SK-N-SH (cell line): ENCODE data around the gene TSHZ3. TPM values are rescaled to one million over a fixed set of nuclear protein-coding genes. Genes with fewer than 3 reads are reported as not detected.

ENCODE experiments used
- CTCF ChIA-PET: fragments of 300-600, 350-600 bp; formaldehyde crosslinking; extraction: SDS; loops from one replicate; lab custom pipeline; 2021; lab: Yijun Ruan, JAX
- POLR2A ChIA-PET: fragments of 350-600 bp; sonication (Branson Sonifier 250); formaldehyde crosslinking; extraction: SDS; loops from one replicate; lab custom pipeline; 2020; ENCODE audit warnings: antibody characterized with exemption, inconsistent platforms; lab: Yijun Ruan, JAX
- DNase-seq: peaks from one replicate; pipeline ENCODE4 v3.0.0; 2012
- H2AFZ ChIP-seq: fragments of 200-600 bp; sonication (generic); 2 replicates; pipeline ENCODE4 v1.8.1; 2016; ENCODE audit warnings: antibody characterized with exemption, mild to moderate bottlenecking, low read depth
- H3F3A ChIP-seq: fragments of 200-600 bp; sonication (generic); replicated peaks from 2 replicates; pipeline ENCODE3; 2016; ENCODE audit warnings: antibody characterized with exemption, mild to moderate bottlenecking; ENCODE audit not compliant: insufficient read depth
- H3K27ac ChIP-seq, 2 experiments: fragments of 200-500 bp in 1 of 2; fragments of 200-600 bp in 1 of 2; sonication (Bioruptor generic) in 1 of 2; sonication (generic), shearing (Covaris generic) in 1 of 2; 2 replicates each; pipeline versions ENCODE4 v1.5.1 to v1.6.1; 2014 to 2016; ENCODE audit warnings: low read depth in 2 of 2, inconsistent platforms in 1 of 2, low read length in 1 of 2, mild to moderate bottlenecking in 1 of 2, mixed read lengths in 1 of 2
- H3K27me3 ChIP-seq: fragments of 200-600 bp; sonication (generic), shearing (Covaris generic); 2 replicates; pipeline ENCODE4 v1.6.1; 2016; ENCODE audit warnings: mixed run types; ENCODE audit not compliant: insufficient read depth
- H3K36me3 ChIP-seq, 2 experiments: fragments of 200-500 bp in 1 of 2; fragments of 200-600 bp in 1 of 2; sonication (Bioruptor generic) in 1 of 2; sonication (generic) in 1 of 2; replicated peaks in 1 of 2; 2 replicates each; pipeline versions ENCODE3 to v1.5.1; 2014 to 2016; ENCODE audit warnings: low read length in 1 of 2, mild to moderate bottlenecking in 1 of 2; ENCODE audit not compliant: insufficient read depth in 2 of 2, control insufficient read depth in 1 of 2
- H3K4me1 ChIP-seq, 2 experiments: fragments of 200-500 bp in 1 of 2; fragments of 200-600 bp in 1 of 2; sonication (Bioruptor generic) in 1 of 2; sonication (generic), shearing (Covaris generic) in 1 of 2; 2 replicates each; pipeline versions ENCODE4 v1.5.1 to v1.6.1; 2014 to 2016; ENCODE audit warnings: low read depth in 1 of 2, low read length in 1 of 2, mixed run types in 1 of 2; ENCODE audit not compliant: insufficient read depth in 2 of 2, control insufficient read depth in 1 of 2
- H3K4me2 ChIP-seq: fragments of 200-600 bp; sonication (generic), shearing (Covaris generic); 2 replicates; pipeline ENCODE4 v1.6.1; 2017; ENCODE audit warnings: mixed run types
- H3K4me3 ChIP-seq, 2 experiments: fragments of 200-500 bp in 1 of 2; fragments of 200-600 bp in 1 of 2; sonication (Bioruptor generic) in 1 of 2; sonication (generic), shearing (Covaris generic) in 1 of 2; 2 replicates each; pipeline versions ENCODE4 v1.5.1 to v1.8.1; 2014 to 2016; ENCODE audit warnings: low read depth in 2 of 2, inconsistent platforms in 1 of 2, low read length in 1 of 2, mild to moderate bottlenecking in 1 of 2, mixed read lengths in 1 of 2, moderate library complexity in 1 of 2
- H3K79me2 ChIP-seq: fragments of 200-600 bp; sonication (generic); 2 replicates; pipeline ENCODE4 v1.8.1; 2017; ENCODE audit warnings: mild to moderate bottlenecking; ENCODE audit not compliant: insufficient read depth
- H3K9ac ChIP-seq: fragments of 200-600 bp; sonication (generic); 2 replicates; pipeline ENCODE4 v1.6.1; 2017; ENCODE audit warnings: mixed run types
- H3K9me2 ChIP-seq: fragments of 200-600 bp; sonication (generic); 2 replicates; pipeline ENCODE4 v1.6.1; 2017; ENCODE audit warnings: mixed run types
- H3K9me3 ChIP-seq: fragments of 200-600 bp; sonication (generic); 2 replicates; pipeline ENCODE4 v1.6.1; 2017; ENCODE audit warnings: mixed run types, mild to moderate bottlenecking, moderate library complexity
- H4K20me1 ChIP-seq: fragments of 200-600 bp; sonication (generic); 2 replicates; pipeline ENCODE4 v1.6.1; 2017; ENCODE audit warnings: mild to moderate bottlenecking, mixed run types; ENCODE audit not compliant: insufficient read depth
- EP300 ChIP-seq, 2 experiments: IDR thresholded peaks; 2 replicates each; pipeline versions ENCODE4 v1.4.0 to v1.6.1; 2012; ENCODE audit warnings: borderline replicate concordance in 1 of 2, low read depth in 1 of 2, low read length in 1 of 2
- GATA2 ChIP-seq: sonication (generic); formaldehyde crosslinking; IDR thresholded peaks from 2 replicates; pipeline ENCODE4 v1.5.0; 2020; ENCODE audit warnings: mild to moderate bottlenecking, missing genetic modification reagents
- NFIC ChIP-seq: IDR thresholded peaks from 2 replicates; pipeline ENCODE4 v1.4.0; 2012; ENCODE audit warnings: borderline replicate concordance
- POLR2AphosphoS5 ChIP-seq: IDR thresholded peaks from 2 replicates; pipeline ENCODE4 v1.6.1; 2012; ENCODE audit warnings: low read depth, low read length
- RAD21 ChIP-seq: IDR thresholded peaks from 2 replicates; pipeline ENCODE4 v1.6.1; 2012; ENCODE audit warnings: mild to moderate bottlenecking, low read length
- RCOR1 ChIP-seq: fragments of 150-350 bp; IDR thresholded peaks from 2 replicates; pipeline ENCODE4 v1.6.1; 2017; ENCODE audit warnings: antibody characterized with exemption, low read length
- RFX5 ChIP-seq: IDR thresholded peaks from 2 replicates; pipeline ENCODE4 v1.6.1; 2012; ENCODE audit warnings: mild to moderate bottlenecking, improper control_type of control experiment, low read length
- RXRA ChIP-seq: IDR thresholded peaks from 2 replicates; pipeline ENCODE4 v1.4.0; 2012; ENCODE audit warnings: low read depth, mild to moderate bottlenecking, borderline replicate concordance
- SMC3 ChIP-seq: IDR thresholded peaks from 2 replicates; pipeline ENCODE4 v1.6.1; 2012; ENCODE audit warnings: low read depth, low read length, improper control_type of control experiment
- YY1 ChIP-seq: IDR thresholded peaks from 2 replicates; pipeline ENCODE4 v1.4.0; 2012; ENCODE audit warnings: low read depth, mild to moderate bottlenecking
- ZBTB33 ChIP-seq: IDR thresholded peaks from 2 replicates; pipeline ENCODE4 v1.4.0; 2012; ENCODE audit warnings: low read depth, borderline replicate concordance
- WGBS: methylation state at CpG from one replicate; pipeline ENCODE4 v1.1.6; 2017; ENCODE audit warnings: low lambda C conversion rate; 5-methylcytosine and 5-hydroxymethylcytosine counted together
- polyA plus RNA-seq, 3 experiments: library from polyadenylated mRNA; depleted of rRNA; stranded (reverse); fragments of >200 nt; gene quantifications; 2 replicates each; pipeline ENCODE4 v1.2.3, GENCODE V29; 2012
- TF ChIP-seq, protein P1 (sequence below): IDR thresholded peaks from 2 replicates; pipeline ENCODE4; 2012
- TF ChIP-seq, protein P2 (sequence below): IDR thresholded peaks from 2 replicates; pipeline ENCODE4 v1.4.0; 2012; ENCODE audit warnings: low read depth
- TF ChIP-seq, protein P3 (sequence below): IDR thresholded peaks from 2 replicates; pipeline ENCODE4 v1.6.1; 2012; ENCODE audit warnings: mild to moderate bottlenecking, low read depth, low read length, moderate library complexity
- TF ChIP-seq, protein P4 (sequence below): fragments of 150-350 bp; IDR thresholded peaks from 2 replicates; pipeline ENCODE4 v1.6.1; 2016; ENCODE audit warnings: mild to moderate bottlenecking, low read depth, low read length

The TSHZ3 gene
- polyA plus RNA-seq, 1 of the 3 experiments (the other 2 are of a cell fraction) = 3.3 TPM

DNA sequence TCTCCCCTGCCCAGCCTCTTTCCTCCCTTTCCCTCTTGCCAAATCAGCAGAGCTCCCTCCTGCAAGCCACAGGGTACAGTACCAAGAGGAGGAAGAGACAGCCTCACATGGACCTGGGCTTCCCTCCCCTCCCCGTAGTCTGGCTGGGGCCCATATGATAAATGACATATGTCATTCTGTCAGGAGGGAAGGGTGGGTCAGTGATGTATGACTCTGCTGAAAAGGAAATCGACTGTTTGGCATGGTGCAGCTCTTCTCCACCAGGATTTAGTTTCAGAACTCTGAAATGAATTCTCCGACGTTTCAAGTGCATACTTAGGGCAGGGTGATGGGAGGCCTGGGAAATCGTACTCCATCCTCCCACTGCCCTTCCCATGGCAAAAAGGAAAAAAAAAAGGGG lies 9.8 kb downstream of the TSHZ3 start:
- Histone ChIP-seq H3K4me2 (peak overlapping the region; percentile 60; the same call in 1 of the 2 replicates), H3K9me2 (no peaks in the 10 kb centered on the region), H3K4me3 (no peak overlapping the region), H3F3A (peaks cover 4% of the 10 kb centered on the region), H3K9me3 (no peaks in the 10 kb centered on the region), H3K27me3 (no peaks in the 10 kb centered on the region), H3K36me3 (peaks cover 4 to 5% of the 10 kb centered on the region in 2 experiments), H3K4me1 (peaks cover 50 to 65% of the 10 kb centered on the region in 2 experiments), H3K27ac (peak overlapping the region; percentile 41 to 98; a peak in 3 of 4 replicates), H3K9ac (no peak overlapping the region), H2AFZ (no peak overlapping the region), H4K20me1 (peaks cover 26% of the 10 kb centered on the region), H3K79me2 (peaks cover 68% of the 10 kb centered on the region)
- TF ChIP-seq GATA2 (CRISPR knock-in tag) (no peak), RXRA (no peak), POLR2AphosphoS5 (no peak; the same call in 1 of the 2 replicates), RCOR1 (no peak), NFIC (no peak), ZBTB33 (no peak), RFX5 (no peak), EP300 (IDR thresholded peaks at IDR 0.05; ENCODE audit: borderline replicate concordance in 1 of 2, low read depth in 1 of 2, low read length in 1 of 2) (peak in 1 of 2 experiments; percentile 77; a peak in 2 of 4 replicates), YY1 (no peak), RAD21 (0 out of 2 replicates have a peak, but pooled peaks have one; percentile 1)
- TF ChIP-seq, protein P1, sequence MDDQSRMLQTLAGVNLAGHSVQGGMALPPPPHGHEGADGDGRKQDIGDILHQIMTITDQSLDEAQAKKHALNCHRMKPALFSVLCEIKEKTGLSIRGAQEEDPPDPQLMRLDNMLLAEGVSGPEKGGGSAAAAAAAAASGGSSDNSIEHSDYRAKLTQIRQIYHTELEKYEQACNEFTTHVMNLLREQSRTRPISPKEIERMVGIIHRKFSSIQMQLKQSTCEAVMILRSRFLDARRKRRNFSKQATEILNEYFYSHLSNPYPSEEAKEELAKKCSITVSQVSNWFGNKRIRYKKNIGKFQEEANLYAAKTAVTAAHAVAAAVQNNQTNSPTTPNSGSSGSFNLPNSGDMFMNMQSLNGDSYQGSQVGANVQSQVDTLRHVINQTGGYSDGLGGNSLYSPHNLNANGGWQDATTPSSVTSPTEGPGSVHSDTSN = peak; percentile 88
- peak; percentile 47 for DNase-seq
- ChIA-PET CTCF (interaction anchor here (0.6 to 2.5 kb wide), 9 partner anchors 11 to 885 kb away, joined by 3 to 17 read pairs (median 8); no protein-coding TSS in a partner anchor), POLR2A (interaction anchor here (0.8 to 3.6 kb wide), 6 partner anchors 11 to 620 kb away, joined by 3 to 14 read pairs (median 6); partner anchors contain the start of gene TSHZ3)
- 28% methylated on average over 5 of the region's 5 CpGs for WGBS

GRCh38 chr19:31338069-31338776 lies 11.0 kb downstream of the TSHZ3 start:
- Histone ChIP-seq H3K4me1 (peaks cover 42 to 67% of the 10 kb centered on the region in 2 experiments), H3K27ac (peak overlapping the region in 1 of 2 experiments; percentile 98; a peak in 2 of 4 replicates), H3F3A (peaks cover 4% of the 10 kb centered on the region), H3K27me3 (no peaks in the 10 kb centered on the region), H3K9me2 (no peaks in the 10 kb centered on the region), H2AFZ (no peak overlapping the region), H3K79me2 (peaks cover 69% of the 10 kb centered on the region), H3K9me3 (no peaks in the 10 kb centered on the region), H3K4me3 (no peak overlapping the region; a peak in 1 of 4 replicates), H4K20me1 (peaks cover 27% of the 10 kb centered on the region), H3K9ac (no peak overlapping the region), H3K4me2 (no peak overlapping the region), H3K36me3 (peaks cover 4 to 5% of the 10 kb centered on the region in 2 experiments)
- ChIA-PET POLR2A (interaction anchor here (0.7 to 3.6 kb wide), 8 partner anchors 9 to 655 kb away, joined by 3 to 12 read pairs (median 4); no protein-coding TSS in a partner anchor), CTCF (interaction anchor here (0.6 to 2.3 kb wide), 25 partner anchors 10 to 887 kb away, joined by 3 to 17 read pairs (median 4); no protein-coding TSS in a partner anchor)
- 53% methylated on average over 10 of the region's 10 CpGs for WGBS
- DNase-seq = peak; percentile 80
- TF ChIP-seq, protein P1 = no peak
- no peak for TF ChIP-seq RXRA
- peak; percentile 60 for TF ChIP-seq SMC3
- TF ChIP-seq, protein P2, sequence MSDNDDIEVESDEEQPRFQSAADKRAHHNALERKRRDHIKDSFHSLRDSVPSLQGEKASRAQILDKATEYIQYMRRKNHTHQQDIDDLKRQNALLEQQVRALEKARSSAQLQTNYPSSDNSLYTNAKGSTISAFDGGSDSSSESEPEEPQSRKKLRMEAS = no peak
- TF ChIP-seq, protein P3, sequence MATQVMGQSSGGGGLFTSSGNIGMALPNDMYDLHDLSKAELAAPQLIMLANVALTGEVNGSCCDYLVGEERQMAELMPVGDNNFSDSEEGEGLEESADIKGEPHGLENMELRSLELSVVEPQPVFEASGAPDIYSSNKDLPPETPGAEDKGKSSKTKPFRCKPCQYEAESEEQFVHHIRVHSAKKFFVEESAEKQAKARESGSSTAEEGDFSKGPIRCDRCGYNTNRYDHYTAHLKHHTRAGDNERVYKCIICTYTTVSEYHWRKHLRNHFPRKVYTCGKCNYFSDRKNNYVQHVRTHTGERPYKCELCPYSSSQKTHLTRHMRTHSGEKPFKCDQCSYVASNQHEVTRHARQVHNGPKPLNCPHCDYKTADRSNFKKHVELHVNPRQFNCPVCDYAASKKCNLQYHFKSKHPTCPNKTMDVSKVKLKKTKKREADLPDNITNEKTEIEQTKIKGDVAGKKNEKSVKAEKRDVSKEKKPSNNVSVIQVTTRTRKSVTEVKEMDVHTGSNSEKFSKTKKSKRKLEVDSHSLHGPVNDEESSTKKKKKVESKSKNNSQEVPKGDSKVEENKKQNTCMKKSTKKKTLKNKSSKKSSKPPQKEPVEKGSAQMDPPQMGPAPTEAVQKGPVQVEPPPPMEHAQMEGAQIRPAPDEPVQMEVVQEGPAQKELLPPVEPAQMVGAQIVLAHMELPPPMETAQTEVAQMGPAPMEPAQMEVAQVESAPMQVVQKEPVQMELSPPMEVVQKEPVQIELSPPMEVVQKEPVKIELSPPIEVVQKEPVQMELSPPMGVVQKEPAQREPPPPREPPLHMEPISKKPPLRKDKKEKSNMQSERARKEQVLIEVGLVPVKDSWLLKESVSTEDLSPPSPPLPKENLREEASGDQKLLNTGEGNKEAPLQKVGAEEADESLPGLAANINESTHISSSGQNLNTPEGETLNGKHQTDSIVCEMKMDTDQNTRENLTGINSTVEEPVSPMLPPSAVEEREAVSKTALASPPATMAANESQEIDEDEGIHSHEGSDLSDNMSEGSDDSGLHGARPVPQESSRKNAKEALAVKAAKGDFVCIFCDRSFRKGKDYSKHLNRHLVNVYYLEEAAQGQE = no peak
- TF ChIP-seq, protein P4, sequence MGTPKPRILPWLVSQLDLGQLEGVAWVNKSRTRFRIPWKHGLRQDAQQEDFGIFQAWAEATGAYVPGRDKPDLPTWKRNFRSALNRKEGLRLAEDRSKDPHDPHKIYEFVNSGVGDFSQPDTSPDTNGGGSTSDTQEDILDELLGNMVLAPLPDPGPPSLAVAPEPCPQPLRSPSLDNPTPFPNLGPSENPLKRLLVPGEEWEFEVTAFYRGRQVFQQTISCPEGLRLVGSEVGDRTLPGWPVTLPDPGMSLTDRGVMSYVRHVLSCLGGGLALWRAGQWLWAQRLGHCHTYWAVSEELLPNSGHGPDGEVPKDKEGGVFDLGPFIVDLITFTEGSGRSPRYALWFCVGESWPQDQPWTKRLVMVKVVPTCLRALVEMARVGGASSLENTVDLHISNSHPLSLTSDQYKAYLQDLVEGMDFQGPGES = no peak
- peak in 1 of 2 experiments; percentile 69; a peak in 1 of 4 replicates for TF ChIP-seq EP300 (IDR thresholded peaks at IDR 0.05; ENCODE audit: borderline replicate concordance in 1 of 2, low read depth in 1 of 2, low read length in 1 of 2)
